WTC11 (cell line): ENCODE measurements around the gene TAS2R13. TPM values are rescaled to one million over a fixed set of nuclear protein-coding genes. Genes with fewer than 3 reads are reported as not detected.

ENCODE experiments used
- ATAC-seq: fragments of 200-7000 bp; cut with Tn5 transposase; 2 replicates; pipeline ENCODE4 v1.10.0; 2021; ENCODE audit warnings: mild to moderate bottlenecking, moderate library complexity
- CTCF ChIA-PET: fragments of 300-600 bp; sonication (Branson Sonifier 250); formaldehyde crosslinking; loops from one replicate; lab custom pipeline; 2021; ENCODE audit warnings: antibody characterized with exemption; lab: Charles Lee
- POLR2A ChIA-PET: fragments of 350-600 bp; sonication (Branson Sonifier 250); formaldehyde crosslinking; loops from one replicate; lab custom pipeline; 2021; ENCODE audit warnings: antibody characterized with exemption; lab: Charles Lee
- DNase-seq: peaks from one replicate; pipeline ENCODE4 v3.0.0; 2021; ENCODE audit warnings: low spot score
- H3K27ac Mint-ChIP-seq: 2 replicates; pipeline ENCODE4 v1.8.0; 2021; ENCODE audit warnings: mixed read lengths
- H3K27me3 Mint-ChIP-seq: 2 replicates; pipeline ENCODE4 v1.8.0; 2021; ENCODE audit warnings: low read depth, mild to moderate bottlenecking, moderate library complexity, mixed read lengths
- H3K36me3 Mint-ChIP-seq: 2 replicates; pipeline ENCODE4 v1.8.0; 2021; ENCODE audit warnings: mixed read lengths
- H3K4me1 Mint-ChIP-seq: 2 replicates; pipeline ENCODE4 v1.8.0; 2022; ENCODE audit warnings: mixed read lengths
- H3K4me3 Mint-ChIP-seq: 2 replicates; pipeline ENCODE4 v1.8.0; 2021; ENCODE audit warnings: mild to moderate bottlenecking, moderate library complexity, mixed read lengths
- H3K9me3 Mint-ChIP-seq: 2 replicates; pipeline ENCODE4 v1.8.0; 2021; ENCODE audit warnings: mixed read lengths
- EMX1 ChIP-seq: fragments of 250-450 bp; sonication (Bioruptor Pico); IDR thresholded peaks from 2 replicates; pipeline ENCODE4 v1.8.0; 2021; ENCODE audit warnings: mild to moderate bottlenecking
- FOXP1 ChIP-seq: sonication (generic); formaldehyde crosslinking; IDR thresholded peaks from 2 replicates; pipeline ENCODE4 v1.8.0; 2022; ENCODE audit warnings: missing genetic modification reagents, mild to moderate bottlenecking, moderate library complexity, borderline replicate concordance
- HMGA2 ChIP-seq: fragments of 250-450 bp; sonication (Bioruptor Pico); IDR thresholded peaks from 2 replicates; pipeline ENCODE4 v1.4.0; 2021; ENCODE audit warnings: mild to moderate bottlenecking, moderate library complexity
- JAZF1 ChIP-seq: fragments of 250-450 bp; sonication (Bioruptor Pico); IDR thresholded peaks from 2 replicates; pipeline ENCODE4 v1.9.0; 2021; ENCODE audit warnings: moderate library complexity, mild to moderate bottlenecking, inconsistent platforms
- NR1H2 ChIP-seq: sonication (generic); formaldehyde crosslinking; IDR thresholded peaks from 2 replicates; pipeline ENCODE4 v1.9.0; 2021; ENCODE audit warnings: mild to moderate bottlenecking, moderate library complexity, missing genetic modification reagents
- SMAD3 ChIP-seq: sonication (generic); formaldehyde crosslinking; IDR thresholded peaks from 2 replicates; pipeline ENCODE4 v1.8.0; 2022; ENCODE audit warnings: missing genetic modification reagents, mild to moderate bottlenecking, borderline replicate concordance
- SP1 ChIP-seq: sonication (generic); formaldehyde crosslinking; conservative IDR thresholded peaks from 2 replicates; pipeline ENCODE4 v1.8.1; 2022; ENCODE audit warnings: missing genetic modification reagents
- TCF7 ChIP-seq: sonication (generic); formaldehyde crosslinking; IDR thresholded peaks from 2 replicates; pipeline ENCODE4 v1.8.0; 2022; ENCODE audit warnings: mild to moderate bottlenecking, low read depth, missing genetic modification reagents, moderate library complexity
- TEAD1 ChIP-seq: sonication (generic); formaldehyde crosslinking; IDR thresholded peaks from 2 replicates; pipeline ENCODE4 v1.8.0; 2022; ENCODE audit warnings: mild to moderate bottlenecking, missing genetic modification reagents
- ZNF232 ChIP-seq: sonication (generic); formaldehyde crosslinking; IDR thresholded peaks from 2 replicates; pipeline ENCODE4 v1.8.0; 2022; ENCODE audit warnings: mild to moderate bottlenecking, missing genetic modification reagents
- ZNF263 ChIP-seq: sonication (generic); formaldehyde crosslinking; IDR thresholded peaks from 2 replicates; pipeline ENCODE4 v1.8.1; 2022; ENCODE audit warnings: low read depth, mild to moderate bottlenecking, moderate library complexity, missing genetic modification reagents
- ZNF396 ChIP-seq: fragments of 250-450 bp; sonication (Bioruptor Pico); IDR thresholded peaks from 2 replicates; pipeline ENCODE4 v1.8.0; 2021; ENCODE audit warnings: mild to moderate bottlenecking, moderate library complexity, borderline replicate concordance
- ZNF423 ChIP-seq: fragments of 250-450 bp; sonication (Bioruptor Pico); IDR thresholded peaks from 2 replicates; pipeline ENCODE4 v2.1.2; 2022; ENCODE audit warnings: mild to moderate bottlenecking, moderate library complexity
- total RNA-seq: library from RNA; stranded (reverse); gene quantifications from 3 replicates; pipeline ENCODE4 v1.2.3, GENCODE V29; 2021
- TF ChIP-seq, protein P1 (sequence below): sonication (generic); formaldehyde crosslinking; conservative IDR thresholded peaks from 2 replicates; pipeline ENCODE4 v1.8.1; 2023; ENCODE audit warnings: mild to moderate bottlenecking, low read depth, missing genetic modification reagents, moderate library complexity
- TF ChIP-seq, protein P2 (sequence below): sonication (generic); formaldehyde crosslinking; IDR thresholded peaks from 2 replicates; pipeline ENCODE4 v1.8.1; 2022; ENCODE audit warnings: low read depth, mild to moderate bottlenecking, moderate library complexity, missing genetic modification reagents, borderline replicate concordance
- TF ChIP-seq, protein P3 (sequence below): sonication (generic); formaldehyde crosslinking; IDR thresholded peaks from 2 replicates; pipeline ENCODE4 v1.8.0; 2022; ENCODE audit warnings: mild to moderate bottlenecking, missing genetic modification reagents
- TF ChIP-seq, protein P4 (sequence below): sonication (generic); formaldehyde crosslinking; IDR thresholded peaks from 2 replicates; pipeline ENCODE4 v1.8.1; 2023; ENCODE audit warnings: mild to moderate bottlenecking, missing genetic modification reagents
- TF ChIP-seq, protein P5 (sequence below): sonication (generic); formaldehyde crosslinking; IDR thresholded peaks from 2 replicates; pipeline ENCODE4 v1.8.1; 2023; ENCODE audit warnings: mild to moderate bottlenecking, missing genetic modification reagents, borderline replicate concordance
- TF ChIP-seq, protein P6 (sequence below): sonication (generic); formaldehyde crosslinking; IDR thresholded peaks from 2 replicates; pipeline ENCODE4 v1.8.0; 2023; ENCODE audit warnings: missing genetic modification reagents
- TF ChIP-seq, protein P7 (sequence below): sonication (generic); formaldehyde crosslinking; IDR thresholded peaks from 2 replicates; pipeline ENCODE4 v1.8.1; 2022; ENCODE audit warnings: mild to moderate bottlenecking, missing genetic modification reagents, moderate library complexity, borderline replicate concordance
- TF ChIP-seq, protein P8 (sequence below): sonication (generic); formaldehyde crosslinking; conservative IDR thresholded peaks from 2 replicates; pipeline ENCODE4 v1.8.1; 2022; ENCODE audit warnings: mild to moderate bottlenecking, missing genetic modification reagents

TAS2R13 gene
- total RNA-seq, 1 experiment from 2014 or later: 0.37 TPM

DNA sequence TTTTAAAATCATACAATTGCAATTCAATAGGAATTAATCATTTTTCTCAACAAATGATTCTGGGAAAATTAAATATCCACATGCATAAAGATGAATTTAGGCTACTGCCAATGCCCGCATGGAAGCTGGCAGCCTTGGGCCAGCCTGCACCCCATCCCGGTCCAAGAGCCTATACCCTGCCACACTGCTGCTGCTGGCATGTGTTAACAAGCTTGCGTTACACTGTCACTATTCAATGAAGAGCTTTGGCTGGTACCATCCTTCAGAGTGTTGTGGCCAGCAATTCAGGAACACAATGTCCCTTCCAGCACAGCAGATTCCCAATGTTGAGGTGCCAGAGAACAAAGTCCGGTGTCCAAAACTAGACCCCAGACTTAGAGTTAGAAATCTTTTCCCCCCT lies 43.3 kb upstream of the TAS2R13 start (continued):
- TF ChIP-seq, protein P1, sequence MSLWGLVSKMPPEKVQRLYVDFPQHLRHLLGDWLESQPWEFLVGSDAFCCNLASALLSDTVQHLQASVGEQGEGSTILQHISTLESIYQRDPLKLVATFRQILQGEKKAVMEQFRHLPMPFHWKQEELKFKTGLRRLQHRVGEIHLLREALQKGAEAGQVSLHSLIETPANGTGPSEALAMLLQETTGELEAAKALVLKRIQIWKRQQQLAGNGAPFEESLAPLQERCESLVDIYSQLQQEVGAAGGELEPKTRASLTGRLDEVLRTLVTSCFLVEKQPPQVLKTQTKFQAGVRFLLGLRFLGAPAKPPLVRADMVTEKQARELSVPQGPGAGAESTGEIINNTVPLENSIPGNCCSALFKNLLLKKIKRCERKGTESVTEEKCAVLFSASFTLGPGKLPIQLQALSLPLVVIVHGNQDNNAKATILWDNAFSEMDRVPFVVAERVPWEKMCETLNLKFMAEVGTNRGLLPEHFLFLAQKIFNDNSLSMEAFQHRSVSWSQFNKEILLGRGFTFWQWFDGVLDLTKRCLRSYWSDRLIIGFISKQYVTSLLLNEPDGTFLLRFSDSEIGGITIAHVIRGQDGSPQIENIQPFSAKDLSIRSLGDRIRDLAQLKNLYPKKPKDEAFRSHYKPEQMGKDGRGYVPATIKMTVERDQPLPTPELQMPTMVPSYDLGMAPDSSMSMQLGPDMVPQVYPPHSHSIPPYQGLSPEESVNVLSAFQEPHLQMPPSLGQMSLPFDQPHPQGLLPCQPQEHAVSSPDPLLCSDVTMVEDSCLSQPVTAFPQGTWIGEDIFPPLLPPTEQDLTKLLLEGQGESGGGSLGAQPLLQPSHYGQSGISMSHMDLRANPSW: no peak
- TF ChIP-seq, protein P2, sequence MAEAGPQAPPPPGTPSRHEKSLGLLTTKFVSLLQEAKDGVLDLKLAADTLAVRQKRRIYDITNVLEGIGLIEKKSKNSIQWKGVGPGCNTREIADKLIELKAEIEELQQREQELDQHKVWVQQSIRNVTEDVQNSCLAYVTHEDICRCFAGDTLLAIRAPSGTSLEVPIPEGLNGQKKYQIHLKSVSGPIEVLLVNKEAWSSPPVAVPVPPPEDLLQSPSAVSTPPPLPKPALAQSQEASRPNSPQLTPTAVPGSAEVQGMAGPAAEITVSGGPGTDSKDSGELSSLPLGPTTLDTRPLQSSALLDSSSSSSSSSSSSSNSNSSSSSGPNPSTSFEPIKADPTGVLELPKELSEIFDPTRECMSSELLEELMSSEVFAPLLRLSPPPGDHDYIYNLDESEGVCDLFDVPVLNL: no peak
- TF ChIP-seq ZNF263 (CRISPR knock-in tag) (no peak), ZNF423 (CRISPR knock-in tag) (no peak)
- TF ChIP-seq, protein P3, sequence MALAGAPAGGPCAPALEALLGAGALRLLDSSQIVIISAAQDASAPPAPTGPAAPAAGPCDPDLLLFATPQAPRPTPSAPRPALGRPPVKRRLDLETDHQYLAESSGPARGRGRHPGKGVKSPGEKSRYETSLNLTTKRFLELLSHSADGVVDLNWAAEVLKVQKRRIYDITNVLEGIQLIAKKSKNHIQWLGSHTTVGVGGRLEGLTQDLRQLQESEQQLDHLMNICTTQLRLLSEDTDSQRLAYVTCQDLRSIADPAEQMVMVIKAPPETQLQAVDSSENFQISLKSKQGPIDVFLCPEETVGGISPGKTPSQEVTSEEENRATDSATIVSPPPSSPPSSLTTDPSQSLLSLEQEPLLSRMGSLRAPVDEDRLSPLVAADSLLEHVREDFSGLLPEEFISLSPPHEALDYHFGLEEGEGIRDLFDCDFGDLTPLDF: no peak

DNA sequence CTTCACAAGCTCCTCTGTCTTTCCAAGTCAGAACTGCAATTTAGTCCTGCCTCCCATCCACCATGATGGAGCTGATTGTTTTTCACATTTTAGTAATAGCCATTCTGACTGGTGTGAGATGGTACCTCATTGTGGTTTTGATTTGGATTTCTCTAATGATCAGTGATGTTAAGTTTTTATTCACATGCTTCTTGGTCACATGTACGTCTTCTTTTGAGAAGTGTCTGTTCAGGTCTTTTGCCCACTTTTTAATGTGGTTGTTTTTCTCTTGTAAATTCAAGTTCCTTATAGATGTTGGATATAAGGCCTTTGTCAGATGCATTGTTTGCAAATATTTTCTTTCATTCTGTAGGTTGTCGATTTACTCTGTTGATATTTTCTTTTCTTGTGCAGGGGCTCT lies 33.8 kb upstream of the TAS2R13 start:
- Mint-ChIP-seq H3K36me3 (peaks cover 50% of the 10 kb centered on the region), H3K4me1 (peaks cover 21% of the 10 kb centered on the region), H3K27me3 (no peaks in the 10 kb centered on the region; the same call in 1 of the 2 replicates), H3K4me3 (no peak overlapping the region), H3K9me3 (peaks cover 54% of the 10 kb centered on the region), H3K27ac (no peak overlapping the region)
- ATAC-seq (no peak), DNase-seq (no peak)
- ChIA-PET POLR2A (no interaction called here), CTCF (no interaction called here)
- TF ChIP-seq ZNF396 (CRISPR knock-in tag) (no peak), TEAD1 (CRISPR knock-in tag) (no peak), EMX1 (CRISPR knock-in tag) (no peak), HMGA2 (CRISPR knock-in tag) (no peak), ZNF232 (CRISPR knock-in tag) (no peak), SP1 (CRISPR knock-in tag) (no peak), TCF7 (no peak), SMAD3 (CRISPR knock-in tag) (no peak), FOXP1 (CRISPR knock-in tag) (no peak), NR1H2 (CRISPR knock-in tag) (no peak), JAZF1 (CRISPR knock-in tag) (no peak)
- TF ChIP-seq, protein P4, sequence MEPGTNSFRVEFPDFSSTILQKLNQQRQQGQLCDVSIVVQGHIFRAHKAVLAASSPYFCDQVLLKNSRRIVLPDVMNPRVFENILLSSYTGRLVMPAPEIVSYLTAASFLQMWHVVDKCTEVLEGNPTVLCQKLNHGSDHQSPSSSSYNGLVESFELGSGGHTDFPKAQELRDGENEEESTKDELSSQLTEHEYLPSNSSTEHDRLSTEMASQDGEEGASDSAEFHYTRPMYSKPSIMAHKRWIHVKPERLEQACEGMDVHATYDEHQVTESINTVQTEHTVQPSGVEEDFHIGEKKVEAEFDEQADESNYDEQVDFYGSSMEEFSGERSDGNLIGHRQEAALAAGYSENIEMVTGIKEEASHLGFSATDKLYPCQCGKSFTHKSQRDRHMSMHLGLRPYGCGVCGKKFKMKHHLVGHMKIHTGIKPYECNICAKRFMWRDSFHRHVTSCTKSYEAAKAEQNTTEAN (CRISPR knock-in tag): no peak
- TF ChIP-seq, protein P5, sequence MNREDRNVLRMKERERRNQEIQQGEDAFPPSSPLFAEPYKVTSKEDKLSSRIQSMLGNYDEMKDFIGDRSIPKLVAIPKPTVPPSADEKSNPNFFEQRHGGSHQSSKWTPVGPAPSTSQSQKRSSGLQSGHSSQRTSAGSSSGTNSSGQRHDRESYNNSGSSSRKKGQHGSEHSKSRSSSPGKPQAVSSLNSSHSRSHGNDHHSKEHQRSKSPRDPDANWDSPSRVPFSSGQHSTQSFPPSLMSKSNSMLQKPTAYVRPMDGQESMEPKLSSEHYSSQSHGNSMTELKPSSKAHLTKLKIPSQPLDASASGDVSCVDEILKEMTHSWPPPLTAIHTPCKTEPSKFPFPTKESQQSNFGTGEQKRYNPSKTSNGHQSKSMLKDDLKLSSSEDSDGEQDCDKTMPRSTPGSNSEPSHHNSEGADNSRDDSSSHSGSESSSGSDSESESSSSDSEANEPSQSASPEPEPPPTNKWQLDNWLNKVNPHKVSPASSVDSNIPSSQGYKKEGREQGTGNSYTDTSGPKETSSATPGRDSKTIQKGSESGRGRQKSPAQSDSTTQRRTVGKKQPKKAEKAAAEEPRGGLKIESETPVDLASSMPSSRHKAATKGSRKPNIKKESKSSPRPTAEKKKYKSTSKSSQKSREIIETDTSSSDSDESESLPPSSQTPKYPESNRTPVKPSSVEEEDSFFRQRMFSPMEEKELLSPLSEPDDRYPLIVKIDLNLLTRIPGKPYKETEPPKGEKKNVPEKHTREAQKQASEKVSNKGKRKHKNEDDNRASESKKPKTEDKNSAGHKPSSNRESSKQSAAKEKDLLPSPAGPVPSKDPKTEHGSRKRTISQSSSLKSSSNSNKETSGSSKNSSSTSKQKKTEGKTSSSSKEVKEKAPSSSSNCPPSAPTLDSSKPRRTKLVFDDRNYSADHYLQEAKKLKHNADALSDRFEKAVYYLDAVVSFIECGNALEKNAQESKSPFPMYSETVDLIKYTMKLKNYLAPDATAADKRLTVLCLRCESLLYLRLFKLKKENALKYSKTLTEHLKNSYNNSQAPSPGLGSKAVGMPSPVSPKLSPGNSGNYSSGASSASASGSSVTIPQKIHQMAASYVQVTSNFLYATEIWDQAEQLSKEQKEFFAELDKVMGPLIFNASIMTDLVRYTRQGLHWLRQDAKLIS (CRISPR knock-in tag): no peak
- TF ChIP-seq, protein P6, sequence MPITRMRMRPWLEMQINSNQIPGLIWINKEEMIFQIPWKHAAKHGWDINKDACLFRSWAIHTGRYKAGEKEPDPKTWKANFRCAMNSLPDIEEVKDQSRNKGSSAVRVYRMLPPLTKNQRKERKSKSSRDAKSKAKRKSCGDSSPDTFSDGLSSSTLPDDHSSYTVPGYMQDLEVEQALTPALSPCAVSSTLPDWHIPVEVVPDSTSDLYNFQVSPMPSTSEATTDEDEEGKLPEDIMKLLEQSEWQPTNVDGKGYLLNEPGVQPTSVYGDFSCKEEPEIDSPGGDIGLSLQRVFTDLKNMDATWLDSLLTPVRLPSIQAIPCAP (CRISPR knock-in tag): no peak
- TF ChIP-seq, protein P7, sequence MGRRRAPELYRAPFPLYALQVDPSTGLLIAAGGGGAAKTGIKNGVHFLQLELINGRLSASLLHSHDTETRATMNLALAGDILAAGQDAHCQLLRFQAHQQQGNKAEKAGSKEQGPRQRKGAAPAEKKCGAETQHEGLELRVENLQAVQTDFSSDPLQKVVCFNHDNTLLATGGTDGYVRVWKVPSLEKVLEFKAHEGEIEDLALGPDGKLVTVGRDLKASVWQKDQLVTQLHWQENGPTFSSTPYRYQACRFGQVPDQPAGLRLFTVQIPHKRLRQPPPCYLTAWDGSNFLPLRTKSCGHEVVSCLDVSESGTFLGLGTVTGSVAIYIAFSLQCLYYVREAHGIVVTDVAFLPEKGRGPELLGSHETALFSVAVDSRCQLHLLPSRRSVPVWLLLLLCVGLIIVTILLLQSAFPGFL (CRISPR knock-in tag): no peak
- TF ChIP-seq, protein P8, sequence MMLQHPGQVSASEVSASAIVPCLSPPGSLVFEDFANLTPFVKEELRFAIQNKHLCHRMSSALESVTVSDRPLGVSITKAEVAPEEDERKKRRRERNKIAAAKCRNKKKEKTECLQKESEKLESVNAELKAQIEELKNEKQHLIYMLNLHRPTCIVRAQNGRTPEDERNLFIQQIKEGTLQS (CRISPR knock-in tag): no peak
